Upper lobe of left lung (tissue), 4 donors: ENCODE data around the gene DMWD.

ENCODE experiments used
- EP300 ChIP-seq, 4 donors: sonication (generic); formaldehyde crosslinking; IDR thresholded peaks; one replicate each; pipeline ENCODE4 v1.5.1; 2017; ENCODE audit warnings: antibody characterized with exemption in 4 of 4, control low read depth in 2 of 4
- POLR2A ChIP-seq, 4 donors: fragments of 450-650 bp; IDR thresholded peaks; one replicate each; pipeline ENCODE4 v1.5.1; 2016 to 2017; ENCODE audit warnings: antibody characterized with exemption in 4 of 4, mild to moderate bottlenecking in 2 of 4
- TF ChIP-seq, protein P1 (sequence below), 6 experiments: fragments of 450-650 bp in 4 of 6; fragments of 200-600 bp in 2 of 6; sonication (generic) in 2 of 6; IDR thresholded peaks; one replicate each; pipeline ENCODE4 v1.5.1; 2016 to 2019; ENCODE audit warnings: antibody characterized with exemption in 6 of 6

- no peak for TF ChIP-seq POLR2A (IDR thresholded peaks at IDR 0.05)
- TF ChIP-seq, protein P1, sequence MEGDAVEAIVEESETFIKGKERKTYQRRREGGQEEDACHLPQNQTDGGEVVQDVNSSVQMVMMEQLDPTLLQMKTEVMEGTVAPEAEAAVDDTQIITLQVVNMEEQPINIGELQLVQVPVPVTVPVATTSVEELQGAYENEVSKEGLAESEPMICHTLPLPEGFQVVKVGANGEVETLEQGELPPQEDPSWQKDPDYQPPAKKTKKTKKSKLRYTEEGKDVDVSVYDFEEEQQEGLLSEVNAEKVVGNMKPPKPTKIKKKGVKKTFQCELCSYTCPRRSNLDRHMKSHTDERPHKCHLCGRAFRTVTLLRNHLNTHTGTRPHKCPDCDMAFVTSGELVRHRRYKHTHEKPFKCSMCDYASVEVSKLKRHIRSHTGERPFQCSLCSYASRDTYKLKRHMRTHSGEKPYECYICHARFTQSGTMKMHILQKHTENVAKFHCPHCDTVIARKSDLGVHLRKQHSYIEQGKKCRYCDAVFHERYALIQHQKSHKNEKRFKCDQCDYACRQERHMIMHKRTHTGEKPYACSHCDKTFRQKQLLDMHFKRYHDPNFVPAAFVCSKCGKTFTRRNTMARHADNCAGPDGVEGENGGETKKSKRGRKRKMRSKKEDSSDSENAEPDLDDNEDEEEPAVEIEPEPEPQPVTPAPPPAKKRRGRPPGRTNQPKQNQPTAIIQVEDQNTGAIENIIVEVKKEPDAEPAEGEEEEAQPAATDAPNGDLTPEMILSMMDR (IDR thresholded peaks at IDR 0.05), result no peak
- no peak for TF ChIP-seq EP300 (IDR thresholded peaks at IDR 0.05)
Observed at GRCh38 chr19:45769821-45770191, 22.8 kb downstream of the DMWD start.
